SK-N-SH treated with all-trans-retinoic acid at 6 μM for 48 hours (cell line): ENCODE measurements around the gene GPR183.

Source experiments
- ATAC-seq: fragments of 200-7000 bp; cut with Tn5 transposase; 3 replicates; pipeline ENCODE4 v1.9.1; 2020; ENCODE audit warnings: mild to moderate bottlenecking, moderate library complexity
- ARNTL ChIP-seq: fragments of 450-650 bp; formaldehyde crosslinking; IDR thresholded peaks from 2 replicates; pipeline ENCODE4 v1.5.0; 2020; ENCODE audit warnings: low read depth, mild to moderate bottlenecking, moderate library complexity, borderline replicate concordance
- BACH2 ChIP-seq: fragments of 250-450 bp; sonication (Bioruptor Pico); IDR thresholded peaks from 2 replicates; pipeline ENCODE4 v1.9.0; 2021; ENCODE audit warnings: mild to moderate bottlenecking, borderline replicate concordance
- CSDC2 ChIP-seq: fragments of 250-450 bp; sonication (Bioruptor Pico); IDR thresholded peaks from 2 replicates; pipeline ENCODE4 v1.5.0; 2020; ENCODE audit warnings: mild to moderate bottlenecking, moderate library complexity
- ESRRG ChIP-seq: fragments of 250-450 bp; sonication (Bioruptor Pico); IDR thresholded peaks from 2 replicates; pipeline ENCODE4 v1.6.1; 2021; ENCODE audit warnings: mild to moderate bottlenecking
- GLIS3 ChIP-seq: fragments of 250-450 bp; sonication (Bioruptor Pico); IDR thresholded peaks from 2 replicates; pipeline ENCODE4 v1.5.0; 2020; ENCODE audit warnings: mild to moderate bottlenecking, moderate library complexity
- ISL1 ChIP-seq: fragments of 250-450 bp; sonication (Bioruptor Pico); IDR thresholded peaks from 2 replicates; pipeline ENCODE4 v2.1.2; 2022; ENCODE audit warnings: mild to moderate bottlenecking, moderate library complexity
- OSR1 ChIP-seq: fragments of 250-450 bp; sonication (Bioruptor Pico); IDR thresholded peaks from 2 replicates; pipeline ENCODE4 v1.8.0; 2022; ENCODE audit warnings: moderate library complexity, mild to moderate bottlenecking, inconsistent platforms
- PPARA ChIP-seq: fragments of 250-450 bp; sonication (Bioruptor Pico); IDR thresholded peaks from 2 replicates; pipeline ENCODE4 v1.5.0; 2020; ENCODE audit warnings: mild to moderate bottlenecking, borderline replicate concordance
- SNAI2 ChIP-seq: fragments of 250-450 bp; sonication (Bioruptor Pico); IDR thresholded peaks from 2 replicates; pipeline ENCODE4 v1.5.0; 2020; ENCODE audit warnings: mild to moderate bottlenecking, moderate library complexity
- TCF4 ChIP-seq: fragments of 250-450 bp; sonication (Bioruptor Pico); IDR thresholded peaks from 2 replicates; pipeline ENCODE4 v1.8.0; 2021; ENCODE audit warnings: mild to moderate bottlenecking, moderate library complexity, borderline replicate concordance
- TOX ChIP-seq: fragments of 250-450 bp; sonication (Bioruptor Pico); IDR thresholded peaks from 2 replicates; pipeline ENCODE4 v1.8.0; 2021; ENCODE audit warnings: mild to moderate bottlenecking, moderate library complexity, borderline replicate concordance
- ZC3H10 ChIP-seq: fragments of 250-450 bp; sonication (Bioruptor Pico); IDR thresholded peaks from 2 replicates; pipeline ENCODE4 v1.5.1; 2021; ENCODE audit warnings: mild to moderate bottlenecking, moderate library complexity
- ZFP3 ChIP-seq: fragments of 250-450 bp; sonication (Bioruptor Pico); IDR thresholded peaks from 2 replicates; pipeline ENCODE4 v1.5.0; 2020; ENCODE audit warnings: mild to moderate bottlenecking, moderate library complexity
- ZFP30 ChIP-seq: fragments of 450-650 bp; formaldehyde crosslinking; IDR thresholded peaks from 2 replicates; pipeline ENCODE4 v1.5.0; 2022; ENCODE audit warnings: mild to moderate bottlenecking, moderate library complexity
- ZNF565 ChIP-seq: fragments of 450-650 bp; formaldehyde crosslinking; conservative IDR thresholded peaks from 2 replicates; pipeline ENCODE4 v1.5.0; 2020; ENCODE audit warnings: low read depth, mild to moderate bottlenecking, moderate library complexity
- ZNF70 ChIP-seq: fragments of 450-650 bp; formaldehyde crosslinking; IDR thresholded peaks from 2 replicates; pipeline ENCODE4 v1.5.0; 2020; ENCODE audit warnings: mild to moderate bottlenecking, moderate library complexity
- TF ChIP-seq, protein P1 (sequence below): fragments of 250-450 bp; sonication (Bioruptor Pico); IDR thresholded peaks from 2 replicates; pipeline ENCODE4 v1.5.0; 2020; ENCODE audit warnings: mild to moderate bottlenecking, moderate library complexity
- TF ChIP-seq, protein P2 (sequence below): fragments of 250-450 bp; sonication (Bioruptor Pico); IDR thresholded peaks from 2 replicates; pipeline ENCODE4 v1.8.0; 2020; ENCODE audit warnings: mild to moderate bottlenecking, moderate library complexity, borderline replicate concordance
- TF ChIP-seq, protein P3 (sequence below): fragments of 250-450 bp; sonication (Bioruptor Pico); IDR thresholded peaks from 2 replicates; pipeline ENCODE4 v1.5.1; 2020; ENCODE audit warnings: low read depth, mild to moderate bottlenecking, moderate library complexity
- TF ChIP-seq, protein P4 (sequence below): fragments of 250-450 bp; sonication (Bioruptor Pico); IDR thresholded peaks from 2 replicates; pipeline ENCODE4 v1.8.0; 2021; ENCODE audit warnings: low read depth, mild to moderate bottlenecking, moderate library complexity, borderline replicate concordance
- TF ChIP-seq, protein P5 (sequence below): fragments of 250-450 bp; sonication (Bioruptor Pico); IDR thresholded peaks from 2 replicates; pipeline ENCODE4 v1.5.1; 2021; ENCODE audit warnings: mild to moderate bottlenecking, moderate library complexity

Gene GPR183

DNA sequence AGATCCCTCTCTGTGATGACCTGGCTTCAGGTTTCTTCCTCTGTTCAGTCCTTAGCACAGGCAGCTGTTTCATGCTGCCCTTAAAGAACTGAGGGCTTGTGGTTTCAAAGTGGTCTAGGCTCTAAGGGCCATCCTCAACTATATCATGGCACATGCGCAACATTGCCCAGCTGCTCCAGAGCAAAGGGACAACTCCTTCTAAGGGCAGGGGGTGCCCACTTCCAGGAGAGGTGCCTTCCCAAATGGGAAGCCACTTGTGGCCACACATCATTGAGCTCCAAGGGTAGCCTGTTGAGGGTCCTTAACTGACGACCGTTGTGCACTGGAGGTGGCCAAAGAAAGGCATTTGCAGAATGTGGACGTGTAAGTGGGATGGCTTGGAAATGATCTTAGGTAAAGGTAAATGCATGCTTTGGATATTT, 7.3 kb downstream of the GPR183 start:
- no peak for ATAC-seq
- TF ChIP-seq, protein P1, sequence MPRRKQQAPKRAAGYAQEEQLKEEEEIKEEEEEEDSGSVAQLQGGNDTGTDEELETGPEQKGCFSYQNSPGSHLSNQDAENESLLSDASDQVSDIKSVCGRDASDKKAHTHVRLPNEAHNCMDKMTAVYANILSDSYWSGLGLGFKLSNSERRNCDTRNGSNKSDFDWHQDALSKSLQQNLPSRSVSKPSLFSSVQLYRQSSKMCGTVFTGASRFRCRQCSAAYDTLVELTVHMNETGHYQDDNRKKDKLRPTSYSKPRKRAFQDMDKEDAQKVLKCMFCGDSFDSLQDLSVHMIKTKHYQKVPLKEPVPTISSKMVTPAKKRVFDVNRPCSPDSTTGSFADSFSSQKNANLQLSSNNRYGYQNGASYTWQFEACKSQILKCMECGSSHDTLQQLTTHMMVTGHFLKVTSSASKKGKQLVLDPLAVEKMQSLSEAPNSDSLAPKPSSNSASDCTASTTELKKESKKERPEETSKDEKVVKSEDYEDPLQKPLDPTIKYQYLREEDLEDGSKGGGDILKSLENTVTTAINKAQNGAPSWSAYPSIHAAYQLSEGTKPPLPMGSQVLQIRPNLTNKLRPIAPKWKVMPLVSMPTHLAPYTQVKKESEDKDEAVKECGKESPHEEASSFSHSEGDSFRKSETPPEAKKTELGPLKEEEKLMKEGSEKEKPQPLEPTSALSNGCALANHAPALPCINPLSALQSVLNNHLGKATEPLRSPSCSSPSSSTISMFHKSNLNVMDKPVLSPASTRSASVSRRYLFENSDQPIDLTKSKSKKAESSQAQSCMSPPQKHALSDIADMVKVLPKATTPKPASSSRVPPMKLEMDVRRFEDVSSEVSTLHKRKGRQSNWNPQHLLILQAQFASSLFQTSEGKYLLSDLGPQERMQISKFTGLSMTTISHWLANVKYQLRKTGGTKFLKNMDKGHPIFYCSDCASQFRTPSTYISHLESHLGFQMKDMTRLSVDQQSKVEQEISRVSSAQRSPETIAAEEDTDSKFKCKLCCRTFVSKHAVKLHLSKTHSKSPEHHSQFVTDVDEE (CRISPR knock-in tag), result no peak
- TF ChIP-seq, protein P2, sequence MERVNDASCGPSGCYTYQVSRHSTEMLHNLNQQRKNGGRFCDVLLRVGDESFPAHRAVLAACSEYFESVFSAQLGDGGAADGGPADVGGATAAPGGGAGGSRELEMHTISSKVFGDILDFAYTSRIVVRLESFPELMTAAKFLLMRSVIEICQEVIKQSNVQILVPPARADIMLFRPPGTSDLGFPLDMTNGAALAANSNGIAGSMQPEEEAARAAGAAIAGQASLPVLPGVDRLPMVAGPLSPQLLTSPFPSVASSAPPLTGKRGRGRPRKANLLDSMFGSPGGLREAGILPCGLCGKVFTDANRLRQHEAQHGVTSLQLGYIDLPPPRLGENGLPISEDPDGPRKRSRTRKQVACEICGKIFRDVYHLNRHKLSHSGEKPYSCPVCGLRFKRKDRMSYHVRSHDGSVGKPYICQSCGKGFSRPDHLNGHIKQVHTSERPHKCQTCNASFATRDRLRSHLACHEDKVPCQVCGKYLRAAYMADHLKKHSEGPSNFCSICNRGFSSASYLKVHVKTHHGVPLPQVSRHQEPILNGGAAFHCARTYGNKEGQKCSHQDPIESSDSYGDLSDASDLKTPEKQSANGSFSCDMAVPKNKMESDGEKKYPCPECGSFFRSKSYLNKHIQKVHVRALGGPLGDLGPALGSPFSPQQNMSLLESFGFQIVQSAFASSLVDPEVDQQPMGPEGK, result no peak
- TF ChIP-seq ZNF70 (CRISPR knock-in tag) (no peak), TCF4 (CRISPR knock-in tag) (no peak), ZFP3 (no peak), GLIS3 (CRISPR knock-in tag) (no peak), TOX (no peak), ARNTL (CRISPR knock-in tag) (no peak), ESRRG (CRISPR knock-in tag) (no peak), ZC3H10 (CRISPR knock-in tag) (no peak)
- TF ChIP-seq, protein P3, sequence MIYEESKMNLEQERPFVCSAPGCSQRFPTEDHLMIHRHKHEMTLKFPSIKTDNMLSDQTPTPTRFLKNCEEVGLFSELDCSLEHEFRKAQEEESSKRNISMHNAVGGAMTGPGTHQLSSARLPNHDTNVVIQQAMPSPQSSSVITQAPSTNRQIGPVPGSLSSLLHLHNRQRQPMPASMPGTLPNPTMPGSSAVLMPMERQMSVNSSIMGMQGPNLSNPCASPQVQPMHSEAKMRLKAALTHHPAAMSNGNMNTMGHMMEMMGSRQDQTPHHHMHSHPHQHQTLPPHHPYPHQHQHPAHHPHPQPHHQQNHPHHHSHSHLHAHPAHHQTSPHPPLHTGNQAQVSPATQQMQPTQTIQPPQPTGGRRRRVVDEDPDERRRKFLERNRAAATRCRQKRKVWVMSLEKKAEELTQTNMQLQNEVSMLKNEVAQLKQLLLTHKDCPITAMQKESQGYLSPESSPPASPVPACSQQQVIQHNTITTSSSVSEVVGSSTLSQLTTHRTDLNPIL (CRISPR knock-in tag), result no peak

DNA sequence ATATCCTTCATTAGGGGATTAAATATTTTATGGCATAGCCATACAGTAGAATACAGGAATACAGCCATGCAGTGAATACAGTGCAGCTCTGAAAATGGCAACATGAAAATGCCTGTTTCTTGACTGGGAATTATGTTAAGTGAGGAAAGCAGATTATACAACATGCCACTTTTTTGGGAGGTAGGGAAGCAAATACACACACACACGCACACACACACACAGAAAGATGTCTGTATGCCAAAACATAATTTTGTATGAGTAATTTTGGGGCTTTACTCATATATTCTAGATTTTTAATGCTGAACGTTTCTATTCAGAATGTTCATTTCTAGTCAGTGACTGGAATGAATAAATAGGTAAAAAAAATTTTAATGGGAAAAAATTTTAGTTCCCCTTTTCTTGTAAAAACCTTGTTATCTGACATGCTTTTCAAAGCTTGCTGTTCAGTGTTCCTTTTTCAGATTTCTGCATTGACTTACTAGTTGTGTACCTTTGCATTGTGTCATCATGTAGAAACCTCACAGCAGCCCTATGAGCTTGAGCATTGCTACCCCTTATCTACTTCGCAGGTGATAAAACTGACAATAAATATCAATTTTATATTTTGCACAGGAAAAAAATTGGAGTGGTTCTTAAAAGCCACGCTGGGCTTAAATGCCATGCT, 7.8 kb downstream of the GPR183 start:
- no peak for ATAC-seq
- TF ChIP-seq, protein P2, result no peak
- TF ChIP-seq ZC3H10 (CRISPR knock-in tag) (no peak), ZNF70 (CRISPR knock-in tag) (no peak), ESRRG (CRISPR knock-in tag) (no peak), BACH2 (CRISPR knock-in tag) (no peak), ZFP30 (CRISPR knock-in tag) (no peak), ISL1 (CRISPR knock-in tag) (no peak), PPARA (no peak), SNAI2 (CRISPR knock-in tag) (no peak), TOX (no peak), GLIS3 (CRISPR knock-in tag) (no peak), CSDC2 (CRISPR knock-in tag) (no peak), OSR1 (CRISPR knock-in tag) (no peak), ZNF565 (CRISPR knock-in tag) (no peak), ZFP3 (no peak), TCF4 (CRISPR knock-in tag) (no peak)
- TF ChIP-seq, protein P4, sequence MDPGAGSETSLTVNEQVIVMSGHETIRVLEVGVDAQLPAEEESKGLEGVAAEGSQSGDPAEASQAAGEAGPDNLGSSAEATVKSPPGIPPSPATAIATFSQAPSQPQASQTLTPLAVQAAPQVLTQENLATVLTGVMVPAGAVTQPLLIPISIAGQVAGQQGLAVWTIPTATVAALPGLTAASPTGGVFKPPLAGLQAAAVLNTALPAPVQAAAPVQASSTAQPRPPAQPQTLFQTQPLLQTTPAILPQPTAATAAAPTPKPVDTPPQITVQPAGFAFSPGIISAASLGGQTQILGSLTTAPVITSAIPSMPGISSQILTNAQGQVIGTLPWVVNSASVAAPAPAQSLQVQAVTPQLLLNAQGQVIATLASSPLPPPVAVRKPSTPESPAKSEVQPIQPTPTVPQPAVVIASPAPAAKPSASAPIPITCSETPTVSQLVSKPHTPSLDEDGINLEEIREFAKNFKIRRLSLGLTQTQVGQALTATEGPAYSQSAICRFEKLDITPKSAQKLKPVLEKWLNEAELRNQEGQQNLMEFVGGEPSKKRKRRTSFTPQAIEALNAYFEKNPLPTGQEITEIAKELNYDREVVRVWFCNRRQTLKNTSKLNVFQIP, result no peak
- TF ChIP-seq, protein P5, sequence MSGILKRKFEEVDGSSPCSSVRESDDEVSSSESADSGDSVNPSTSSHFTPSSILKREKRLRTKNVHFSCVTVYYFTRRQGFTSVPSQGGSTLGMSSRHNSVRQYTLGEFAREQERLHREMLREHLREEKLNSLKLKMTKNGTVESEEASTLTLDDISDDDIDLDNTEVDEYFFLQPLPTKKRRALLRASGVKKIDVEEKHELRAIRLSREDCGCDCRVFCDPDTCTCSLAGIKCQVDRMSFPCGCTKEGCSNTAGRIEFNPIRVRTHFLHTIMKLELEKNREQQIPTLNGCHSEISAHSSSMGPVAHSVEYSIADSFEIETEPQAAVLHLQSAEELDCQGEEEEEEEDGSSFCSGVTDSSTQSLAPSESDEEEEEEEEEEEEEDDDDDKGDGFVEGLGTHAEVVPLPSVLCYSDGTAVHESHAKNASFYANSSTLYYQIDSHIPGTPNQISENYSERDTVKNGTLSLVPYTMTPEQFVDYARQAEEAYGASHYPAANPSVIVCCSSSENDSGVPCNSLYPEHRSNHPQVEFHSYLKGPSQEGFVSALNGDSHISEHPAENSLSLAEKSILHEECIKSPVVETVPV (CRISPR knock-in tag), result no peak
- TF ChIP-seq, protein P1 (CRISPR knock-in tag), result no peak
- TF ChIP-seq, protein P3 (CRISPR knock-in tag), result no peak
